ENCODE results near the gene C8A. TPM values are rescaled to one million over a fixed set of nuclear protein-coding genes. Genes with fewer than 3 reads are reported as not detected.

The C8A gene
- total RNA-seq, 2 donors from 2014 or later: not detected

DNA sequence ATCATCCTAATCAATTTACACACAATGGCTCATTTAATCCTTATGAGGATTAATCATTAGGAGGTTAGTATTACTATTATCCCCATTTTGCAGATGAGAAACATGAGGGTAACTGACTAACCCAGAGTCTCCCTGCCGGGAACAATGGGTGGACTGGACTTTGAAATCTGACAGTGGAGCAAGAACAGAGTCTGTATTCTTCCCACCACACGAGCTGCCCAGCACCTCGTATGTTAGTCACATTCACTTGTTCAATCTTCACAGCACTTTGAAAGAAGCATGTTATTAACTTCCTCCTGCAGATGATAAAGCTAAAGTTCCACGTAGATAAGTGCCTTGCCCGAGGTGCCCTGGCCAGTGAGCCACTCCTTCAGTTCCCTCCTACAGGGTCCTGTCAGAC, 98.8 kb downstream of the C8A start:
- Mint-ChIP-seq H3K9me3 (peaks cover 0 to 1% of the 10 kb centered on the region in 2 donors), H3K27me3 (ENCODE audit: low read depth) (no peaks in the 10 kb centered on the region), H3K4me3 (no peak overlapping the region), H3K36me3 (ENCODE audit: insufficient read depth in 2 of 2) (no peaks in the 10 kb centered on the region), H3K4me1 (ENCODE audit: low read depth) (no peaks in the 10 kb centered on the region), H3K27ac (no peak overlapping the region)
- ATAC-seq (replicated peaks in 1 of 2): no peak
- no peak for DNase-seq

DNA sequence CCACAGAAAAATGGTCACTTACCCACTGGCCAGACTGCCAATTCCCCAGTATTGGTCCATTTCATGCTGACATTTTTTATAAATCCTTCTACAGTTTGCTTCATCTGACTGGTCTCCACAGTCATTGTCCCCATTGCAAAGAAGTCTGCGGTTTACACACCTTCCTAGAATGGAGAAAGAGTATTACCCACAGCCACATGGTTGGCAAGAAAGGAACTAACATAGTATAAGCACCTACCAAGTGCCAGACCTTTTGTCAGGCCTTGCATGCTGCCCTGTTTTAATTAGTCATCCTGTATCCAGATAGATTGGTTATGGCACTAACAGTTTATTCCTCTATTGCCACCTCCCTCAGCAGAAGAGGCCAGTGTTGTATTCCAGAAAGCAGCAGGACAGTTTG, 100.1 kb downstream of the C8A start:
- Mint-ChIP-seq H3K36me3 (ENCODE audit: insufficient read depth in 2 of 2) (no peaks in the 10 kb centered on the region), H3K4me3 (no peak overlapping the region), H3K27me3 (ENCODE audit: low read depth) (no peaks in the 10 kb centered on the region), H3K9me3 (peaks cover 0 to 1% of the 10 kb centered on the region in 2 donors), H3K4me1 (ENCODE audit: low read depth) (no peaks in the 10 kb centered on the region), H3K27ac (no peak overlapping the region)
- DNase-seq (no peak), ATAC-seq (replicated peaks in 1 of 2) (no peak)

DNA sequence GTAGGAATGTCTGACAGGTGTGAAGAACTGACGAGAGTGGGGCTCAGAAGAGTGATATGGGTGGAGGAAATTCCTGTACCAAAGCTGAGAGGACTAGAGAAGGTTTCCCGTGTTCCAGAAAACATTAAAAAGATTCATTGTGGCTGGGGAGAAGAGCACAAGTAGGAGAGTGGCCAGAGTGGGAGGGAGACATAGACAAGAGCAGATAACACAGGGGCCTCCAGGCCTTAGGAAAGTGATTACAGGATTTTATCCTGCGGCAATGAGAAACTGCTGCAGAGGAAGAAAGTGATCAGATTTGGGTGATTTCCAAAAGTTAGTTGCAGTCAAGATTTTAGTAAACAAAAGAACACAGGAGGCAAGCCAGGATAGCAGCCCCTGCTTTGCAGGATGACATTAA, 103.3 kb downstream of the C8A start:
- no peaks in the 10 kb centered on the region for H3K27me3 Mint-ChIP-seq (ENCODE audit: low read depth)
- peaks cover 0 to 1% of the 10 kb centered on the region in 2 donors for H3K9me3 Mint-ChIP-seq
- no peak overlapping the region for H3K4me3 Mint-ChIP-seq
- ATAC-seq (replicated peaks in 1 of 2) (no peak), DNase-seq (no peak)
- H3K4me1 Mint-ChIP-seq (ENCODE audit: low read depth): no peaks in the 10 kb centered on the region
- H3K27ac Mint-ChIP-seq: no peak overlapping the region
- no peaks in the 10 kb centered on the region for H3K36me3 Mint-ChIP-seq (ENCODE audit: insufficient read depth in 2 of 2)

DNA sequence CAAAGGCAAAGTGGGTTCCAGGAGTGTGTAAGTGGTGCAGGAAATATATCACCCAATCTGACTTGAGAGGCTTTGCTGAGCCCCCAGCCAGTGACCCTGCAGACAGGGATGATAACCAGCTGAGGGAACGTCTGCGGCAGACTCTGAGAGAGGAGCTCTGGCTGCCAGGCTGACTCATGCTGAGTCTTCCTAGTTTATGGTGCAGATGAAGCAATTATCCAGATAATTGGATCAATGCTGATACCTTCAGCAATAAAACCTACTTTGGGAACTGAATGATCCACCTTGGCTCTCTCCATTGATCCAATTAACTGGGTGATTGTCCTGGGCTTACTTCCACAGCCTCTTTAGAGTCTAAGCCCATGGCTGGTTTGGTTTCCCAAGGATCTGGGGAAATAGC, 103.9 kb downstream of the C8A start:
- Mint-ChIP-seq H3K36me3 (ENCODE audit: insufficient read depth in 2 of 2) (no peaks in the 10 kb centered on the region), H3K27ac (no peak overlapping the region), H3K27me3 (ENCODE audit: low read depth) (no peaks in the 10 kb centered on the region), H3K4me1 (ENCODE audit: low read depth) (no peaks in the 10 kb centered on the region), H3K9me3 (peaks cover 0 to 1% of the 10 kb centered on the region in 2 donors), H3K4me3 (no peak overlapping the region)
- DNase-seq (no peak), ATAC-seq (replicated peaks in 1 of 2) (no peak)

DNA sequence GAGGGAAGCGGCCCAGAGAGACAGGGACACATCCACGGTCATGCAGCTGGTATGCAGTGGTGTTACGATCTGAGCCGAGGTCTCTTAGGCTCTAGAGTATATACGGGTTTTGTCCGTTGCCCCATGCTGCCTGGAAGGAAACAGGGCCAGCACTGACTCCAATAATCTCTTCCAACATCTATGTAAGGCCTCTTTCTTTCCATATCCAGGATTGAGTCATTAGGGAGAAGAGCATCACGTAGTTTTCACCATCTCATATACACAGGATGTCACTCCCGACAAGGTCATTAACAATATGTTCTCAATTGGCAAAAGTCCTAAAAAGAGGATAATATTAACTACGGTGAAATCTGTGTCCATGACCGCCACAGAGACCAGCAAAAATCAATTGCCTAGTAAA, 106.8 kb downstream of the C8A start:
- Mint-ChIP-seq H3K9me3 (no peaks in the 10 kb centered on the region), H3K4me1 (ENCODE audit: low read depth) (no peaks in the 10 kb centered on the region), H3K27me3 (ENCODE audit: low read depth) (no peaks in the 10 kb centered on the region), H3K4me3 (no peak overlapping the region), H3K27ac (no peak overlapping the region), H3K36me3 (ENCODE audit: insufficient read depth in 2 of 2) (no peaks in the 10 kb centered on the region)
- ATAC-seq (replicated peaks in 1 of 2): no peak
- no peak for DNase-seq

DNA sequence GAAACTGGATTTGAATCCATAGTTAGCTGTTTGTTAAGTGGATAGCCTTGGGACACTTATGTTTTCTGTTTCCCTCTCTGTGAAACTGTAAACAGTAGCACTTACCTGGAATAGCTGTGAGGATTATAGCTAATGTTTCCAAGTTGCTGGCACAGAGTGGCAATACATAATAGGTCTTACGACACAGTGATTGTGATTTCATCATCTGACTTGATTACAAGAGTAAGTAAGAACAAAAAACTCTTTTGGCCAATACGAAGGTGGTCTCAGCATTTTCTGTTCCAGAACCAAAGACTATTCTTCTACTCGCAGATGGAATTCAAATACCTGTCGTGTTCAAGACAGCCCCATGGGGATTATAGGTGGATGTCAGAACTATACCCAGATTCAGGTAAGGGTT, 109.1 kb downstream of the C8A start:
- DNase-seq: no peak
- Mint-ChIP-seq H3K4me3 (no peak overlapping the region), H3K9me3 (no peaks in the 10 kb centered on the region), H3K4me1 (ENCODE audit: low read depth) (no peaks in the 10 kb centered on the region), H3K27me3 (ENCODE audit: low read depth) (no peaks in the 10 kb centered on the region), H3K36me3 (ENCODE audit: insufficient read depth in 2 of 2) (no peaks in the 10 kb centered on the region), H3K27ac (no peak overlapping the region)
- no peak for ATAC-seq (replicated peaks in 1 of 2)

DNA sequence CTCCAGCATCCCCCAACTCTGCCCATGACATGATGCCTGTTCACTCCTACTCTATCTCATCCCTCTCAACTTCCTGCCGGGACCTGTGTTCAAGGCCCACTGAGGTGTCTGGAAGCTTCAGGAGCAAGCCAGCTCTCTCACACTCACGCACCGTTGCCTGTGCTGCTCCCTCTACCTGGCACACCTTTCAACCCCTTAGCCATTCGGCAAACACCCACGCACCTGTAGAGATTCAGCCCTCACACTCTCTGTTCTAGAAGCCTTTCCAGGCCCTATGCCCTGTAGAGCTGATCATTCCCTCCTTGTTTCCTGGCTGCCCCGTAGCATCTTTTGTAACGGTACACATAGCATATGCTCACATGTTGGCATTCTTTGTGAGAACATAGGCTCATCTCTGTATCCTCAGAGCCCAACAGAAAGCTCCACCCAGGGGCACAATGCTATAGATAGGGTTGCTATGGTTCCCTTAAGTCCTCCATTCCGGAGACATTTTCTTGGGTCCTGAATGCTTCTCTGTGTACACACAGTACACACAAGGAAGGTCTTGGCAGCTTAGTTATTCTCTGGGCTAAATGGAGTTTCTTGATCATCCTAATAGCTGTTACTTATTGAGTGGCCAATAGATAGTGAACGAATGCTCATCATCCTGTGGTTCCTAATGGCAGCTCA, 109.9 kb downstream of the C8A start:
- no peaks in the 10 kb centered on the region for H3K4me1 Mint-ChIP-seq (ENCODE audit: low read depth)
- no peak overlapping the region for H3K27ac Mint-ChIP-seq
- H3K4me3 Mint-ChIP-seq: no peak overlapping the region
- H3K27me3 Mint-ChIP-seq (ENCODE audit: low read depth): no peaks in the 10 kb centered on the region
- ATAC-seq (replicated peaks in 1 of 2) (no peak), DNase-seq (no peak)
- H3K36me3 Mint-ChIP-seq (ENCODE audit: insufficient read depth in 2 of 2): no peaks in the 10 kb centered on the region
- H3K9me3 Mint-ChIP-seq: no peaks in the 10 kb centered on the region

DNA sequence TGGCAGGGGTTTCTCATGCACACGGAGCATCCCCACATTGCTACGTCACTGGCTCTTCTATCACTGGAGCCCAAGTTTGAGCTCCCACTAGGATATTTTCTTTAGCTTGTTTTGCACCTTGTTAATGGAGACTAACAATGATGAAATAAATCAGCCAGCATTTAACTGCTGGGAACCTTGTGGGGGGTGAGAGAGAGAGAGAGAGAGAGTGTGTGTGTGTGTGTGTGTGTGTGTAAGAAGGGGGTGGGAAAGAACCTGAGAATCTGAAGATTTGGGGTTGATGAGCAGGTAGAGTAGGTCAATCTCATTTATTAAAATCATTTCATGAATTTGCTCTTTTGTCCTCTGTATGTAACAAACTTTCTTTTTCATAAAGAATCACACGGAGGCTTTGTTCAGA, 110.6 kb downstream of the C8A start:
- no peak for DNase-seq
- Mint-ChIP-seq H3K36me3 (ENCODE audit: insufficient read depth in 2 of 2) (no peaks in the 10 kb centered on the region), H3K9me3 (no peaks in the 10 kb centered on the region), H3K27ac (no peak overlapping the region), H3K4me1 (ENCODE audit: low read depth) (no peaks in the 10 kb centered on the region), H3K27me3 (ENCODE audit: low read depth) (no peaks in the 10 kb centered on the region), H3K4me3 (no peak overlapping the region)
- no peak for ATAC-seq (replicated peaks in 1 of 2)

DNA sequence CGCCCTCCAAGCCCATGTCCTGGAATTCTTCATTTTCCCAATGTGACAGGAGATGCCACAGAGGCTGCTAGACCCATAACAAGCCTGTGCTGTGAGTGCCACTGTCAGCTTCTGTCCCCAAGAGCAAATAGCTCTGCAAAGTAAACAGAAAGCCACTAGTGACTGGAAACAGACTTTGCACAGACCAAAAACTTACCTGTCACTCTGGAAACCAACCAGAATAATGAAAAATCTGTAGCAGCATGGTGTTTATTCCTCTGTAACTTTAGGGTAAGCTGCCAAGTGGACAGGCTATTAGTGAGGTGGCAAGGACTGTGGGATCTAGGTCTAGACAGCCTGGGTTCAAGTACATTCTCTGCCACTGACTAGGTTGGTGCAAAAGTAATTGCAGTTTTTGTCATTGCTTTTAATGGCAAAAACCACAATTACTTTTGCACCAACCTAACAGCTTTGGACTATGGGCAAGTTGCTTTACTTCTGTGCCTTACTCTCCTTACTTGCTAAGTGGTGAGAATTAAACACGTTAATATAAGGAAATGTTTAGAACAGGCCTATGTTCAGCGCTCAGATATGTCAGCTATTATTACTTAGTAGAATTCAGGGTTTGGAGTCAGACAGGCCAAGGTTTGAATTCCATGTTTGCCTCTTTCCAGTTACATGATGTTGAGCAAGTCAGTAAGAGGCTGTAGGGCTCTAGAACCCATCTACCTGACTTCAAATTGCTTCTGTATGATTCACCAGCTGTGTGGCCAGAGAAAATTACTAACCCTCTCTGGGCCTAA, 111.5 kb downstream of the C8A start, which contains the start of gene C8B:
Gene C8B, minus strand, starts transcription at position 100 of the 782 bp plus-strand sequence. Its CDS starts 67 bp downstream, at position 33.
- ATAC-seq (replicated peaks in 1 of 2) (no peak), DNase-seq (no peak)
- H3K9me3 Mint-ChIP-seq: no peaks in the 10 kb centered on the region
- H3K4me1 Mint-ChIP-seq (ENCODE audit: low read depth): no peaks in the 10 kb centered on the region
- no peak within 1 kb of the TSS for H3K27ac Mint-ChIP-seq
- H3K36me3 Mint-ChIP-seq (ENCODE audit: insufficient read depth in 2 of 2): no peaks in the 10 kb centered on the region
- no peaks in the 10 kb centered on the region for H3K27me3 Mint-ChIP-seq (ENCODE audit: low read depth)
- no peak within 1 kb of the TSS for H3K4me3 Mint-ChIP-seq

DNA sequence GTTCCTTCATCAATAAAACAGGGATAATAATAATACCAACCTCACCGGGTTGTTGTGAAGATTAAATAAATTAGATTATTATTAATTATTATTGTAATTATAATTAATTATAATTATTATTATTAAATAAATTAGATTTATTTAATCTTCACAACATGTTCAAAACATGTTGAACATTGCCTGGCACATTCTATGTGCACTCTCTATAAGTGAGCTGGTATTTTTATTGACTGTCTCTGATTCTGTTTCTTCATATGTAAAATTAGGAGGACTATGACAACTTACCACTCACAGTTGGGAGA, 112.1 kb downstream of the C8A start:
- ATAC-seq (replicated peaks in 1 of 2) (no peak), DNase-seq (no peak)
- Mint-ChIP-seq H3K4me1 (ENCODE audit: low read depth) (no peaks in the 10 kb centered on the region), H3K27ac (no peak overlapping the region), H3K27me3 (ENCODE audit: low read depth) (no peaks in the 10 kb centered on the region), H3K9me3 (no peaks in the 10 kb centered on the region), H3K4me3 (no peak overlapping the region), H3K36me3 (ENCODE audit: insufficient read depth in 2 of 2) (no peaks in the 10 kb centered on the region)

DNA sequence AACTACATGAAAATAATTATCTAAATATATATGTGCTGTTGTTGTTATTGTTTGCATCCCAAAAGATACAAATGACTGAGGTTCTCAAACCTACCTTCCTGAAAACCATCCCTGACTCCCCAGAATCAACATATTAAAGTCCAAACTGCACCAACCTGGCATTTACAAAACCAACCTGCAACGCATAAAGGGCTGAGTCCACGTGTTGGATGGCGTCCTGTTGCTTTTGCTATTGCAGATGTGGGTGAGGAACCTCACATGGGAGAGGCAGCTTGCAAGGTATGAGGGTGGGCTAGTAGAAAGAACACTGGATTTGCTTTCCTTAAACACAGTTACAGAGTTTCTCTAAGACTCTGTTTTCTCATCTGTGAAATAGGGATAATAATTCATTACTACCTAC, 112.8 kb downstream of the C8A start:
- Mint-ChIP-seq H3K36me3 (ENCODE audit: insufficient read depth in 2 of 2) (no peaks in the 10 kb centered on the region), H3K4me1 (ENCODE audit: low read depth) (no peaks in the 10 kb centered on the region), H3K27ac (no peak overlapping the region), H3K27me3 (ENCODE audit: low read depth) (no peaks in the 10 kb centered on the region), H3K9me3 (no peaks in the 10 kb centered on the region), H3K4me3 (no peak overlapping the region)
- DNase-seq: no peak
- ATAC-seq (replicated peaks in 1 of 2): no peak

Measured in activated T-cell treated with anti-CD3 and anti-CD28 coated beads, Interleukin-2, amount 50 U/mL, for 72 hours (primary cell).